Psoas muscle (tissue), 8 donors: ENCODE data around the gene RPL19. TPM values are rescaled to one million over a fixed set of nuclear protein-coding genes. Genes with fewer than 3 reads are reported as not detected.
A peak's percentile ranks its signal among the peaks of the same experiment; 100 is the strongest.

Source experiments
- ATAC-seq, 4 donors: fragments of 200-7000 bp; cut with Tn5 transposase; one replicate each; pipeline ENCODE4 v1.9.1; 2020; ENCODE audit warnings: moderate library complexity in 3 of 4, mild to moderate bottlenecking in 2 of 4
- DNase-seq, 2 donors: peaks; one replicate each; pipeline ENCODE4 v3.0.0-alpha.2; 2020
- H3K27ac ChIP-seq: fragments of 200-600 bp; one replicate; pipeline ENCODE4 v1.8.0; 2022
- H3K27me3 ChIP-seq, 3 donors: fragments of 200-600 bp in 1 of 3; one replicate each; pipeline versions ENCODE4 v1.6.1 to v1.8.0; 2013 to 2022; ENCODE audit warnings: low read length in 2 of 3, mild to moderate bottlenecking in 2 of 3, moderate library complexity in 1 of 3; ENCODE audit not compliant: insufficient read depth in 3 of 3
- H3K36me3 ChIP-seq, 2 donors: fragments of 200-600 bp in 1 of 2; one replicate each; pipeline versions ENCODE4 v1.6.1 to v1.8.0; 2013 to 2022; ENCODE audit warnings: low read depth in 1 of 2, mild to moderate bottlenecking in 1 of 2, moderate library complexity in 1 of 2; ENCODE audit not compliant: insufficient read depth in 1 of 2
- H3K4me1 ChIP-seq: fragments of 200-600 bp; one replicate; pipeline ENCODE4 v1.8.0; 2022
- H3K4me3 ChIP-seq: fragments of 200-600 bp; one replicate; pipeline ENCODE4 v1.8.0; 2022; ENCODE audit warnings: mild to moderate bottlenecking
- H3K9me3 ChIP-seq: fragments of 200-600 bp; one replicate; pipeline ENCODE4 v1.8.0; 2022
- WGBS, 3 donors: extraction: QIAGEN DNeasy Blood & Tissue Kit; methylation state at CpG; one replicate each; pipeline versions ENCODE4 v1.1.6 to v1.1.7; 2013; 5-methylcytosine and 5-hydroxymethylcytosine counted together
- intact Hi-C, 2 donors: fragments of 100-400 bp; cut with DNase I; formaldehyde crosslinking; loops; one replicate each; pipeline versions ENCODE4 v1.11.0 to v1.14.2; 2022
- polyA plus RNA-seq, 3 donors: library from polyadenylated mRNA; stranded (reverse); fragments of 200-250 nt; gene quantifications; one replicate each; pipeline ENCODE4 v1.2.3, GENCODE V29; 2013
- total RNA-seq, 4 donors: library from RNA; stranded (reverse); fragmentation: NEBNext Ultra II Directional in 2 of 4; extraction: Animal tissue kit (Norgen Biotek cat#: 25700) in 2 of 4; gene quantifications; one replicate each; pipeline versions ENCODE4 v1.2.1 to v1.2.4, GENCODE V29; 2021 to 2023
- TF ChIP-seq, protein P1 (sequence below): fragments of 200-600 bp; IDR thresholded peaks from one replicate; pipeline ENCODE4 v1.8.0; 2022; ENCODE audit warnings: antibody characterized with exemption
- donor health status: healthy with polysubstance abuse.
- donor health status: DM: no; HTN: no; CAD: no; lungs with moderate emphysema.
- donor health status: Bipolar disorder and iron deficiency.
- donor health status: healthy.
- donor health status: DM: yes; HTN: yes; CAD: no.
- donor health status: DM: no; HTN: no; CAD: no.
- donor health status: DM: no; HTN: no; CAD: no.
- donor health status: DM: yes; HTN: yes; CAD: no.

Gene RPL19
- total and polyA plus RNA-seq, 7 donors: 1,146 to 3,039 (median 1,520) TPM

DNA sequence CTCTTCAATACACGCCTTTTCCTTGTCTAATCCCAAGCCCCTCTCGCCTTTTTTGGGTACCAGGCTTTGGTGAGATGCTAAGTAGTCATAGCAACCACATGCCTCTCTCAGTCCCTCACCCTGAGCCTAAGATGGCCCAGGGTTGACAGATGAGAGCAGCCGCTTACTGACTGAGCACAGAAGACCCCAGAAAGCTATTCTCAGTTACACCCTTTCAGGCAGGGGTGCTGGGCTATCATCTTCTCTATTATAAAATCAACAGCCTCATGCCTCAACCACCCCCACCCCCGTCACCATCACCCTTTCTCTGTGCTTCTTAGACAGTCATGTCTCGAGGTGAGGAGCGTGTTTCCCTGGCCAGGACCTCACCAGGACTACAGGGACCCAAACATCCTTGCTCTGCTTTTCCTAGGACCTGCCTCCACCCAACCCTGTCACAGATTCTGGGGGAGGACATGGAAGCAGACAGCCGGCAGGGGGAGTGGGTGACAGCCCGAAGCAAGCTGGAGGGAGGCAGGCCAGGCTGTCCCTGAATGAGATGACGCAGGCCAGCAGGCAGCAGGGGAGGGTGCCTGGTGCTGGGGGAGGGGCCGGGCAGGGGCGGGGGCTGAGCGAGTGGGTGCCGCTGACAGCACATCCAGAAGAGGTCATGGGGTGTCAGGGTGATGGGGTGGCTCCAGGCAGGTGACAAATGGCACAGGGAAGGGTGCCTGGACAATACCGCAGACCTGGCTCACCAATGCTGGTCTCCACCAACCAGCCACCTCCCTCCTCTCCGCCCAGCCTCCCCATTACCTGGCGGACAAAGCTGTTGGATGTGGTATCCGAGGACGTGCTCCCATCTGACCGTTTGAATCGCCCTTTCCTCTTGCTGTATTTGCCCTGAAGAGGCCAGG lies 5.7 kb upstream of the RPL19 start:
- DNase-seq (peak; percentile 91 to 96), ATAC-seq (peak; percentile 62 to 71 (median 69))
- Histone ChIP-seq H3K27me3 (no peaks in the 10 kb centered on the region), H3K4me3 (peak overlapping the region; percentile 90), H3K27ac (peak overlapping the region; percentile 97), H3K9me3 (no peaks in the 10 kb centered on the region), H3K4me1 (peaks cover 32% of the 10 kb centered on the region), H3K36me3 (peaks cover 0 to 24% of the 10 kb centered on the region in 2 donors)
- intact Hi-C loops: no loop called here
- TF ChIP-seq, protein P1, sequence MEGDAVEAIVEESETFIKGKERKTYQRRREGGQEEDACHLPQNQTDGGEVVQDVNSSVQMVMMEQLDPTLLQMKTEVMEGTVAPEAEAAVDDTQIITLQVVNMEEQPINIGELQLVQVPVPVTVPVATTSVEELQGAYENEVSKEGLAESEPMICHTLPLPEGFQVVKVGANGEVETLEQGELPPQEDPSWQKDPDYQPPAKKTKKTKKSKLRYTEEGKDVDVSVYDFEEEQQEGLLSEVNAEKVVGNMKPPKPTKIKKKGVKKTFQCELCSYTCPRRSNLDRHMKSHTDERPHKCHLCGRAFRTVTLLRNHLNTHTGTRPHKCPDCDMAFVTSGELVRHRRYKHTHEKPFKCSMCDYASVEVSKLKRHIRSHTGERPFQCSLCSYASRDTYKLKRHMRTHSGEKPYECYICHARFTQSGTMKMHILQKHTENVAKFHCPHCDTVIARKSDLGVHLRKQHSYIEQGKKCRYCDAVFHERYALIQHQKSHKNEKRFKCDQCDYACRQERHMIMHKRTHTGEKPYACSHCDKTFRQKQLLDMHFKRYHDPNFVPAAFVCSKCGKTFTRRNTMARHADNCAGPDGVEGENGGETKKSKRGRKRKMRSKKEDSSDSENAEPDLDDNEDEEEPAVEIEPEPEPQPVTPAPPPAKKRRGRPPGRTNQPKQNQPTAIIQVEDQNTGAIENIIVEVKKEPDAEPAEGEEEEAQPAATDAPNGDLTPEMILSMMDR: peak; percentile 50
- 34 to 36% (median 34%) methylated on average over 19 to 20 of the region's 20 CpGs for WGBS, 3 donors

DNA sequence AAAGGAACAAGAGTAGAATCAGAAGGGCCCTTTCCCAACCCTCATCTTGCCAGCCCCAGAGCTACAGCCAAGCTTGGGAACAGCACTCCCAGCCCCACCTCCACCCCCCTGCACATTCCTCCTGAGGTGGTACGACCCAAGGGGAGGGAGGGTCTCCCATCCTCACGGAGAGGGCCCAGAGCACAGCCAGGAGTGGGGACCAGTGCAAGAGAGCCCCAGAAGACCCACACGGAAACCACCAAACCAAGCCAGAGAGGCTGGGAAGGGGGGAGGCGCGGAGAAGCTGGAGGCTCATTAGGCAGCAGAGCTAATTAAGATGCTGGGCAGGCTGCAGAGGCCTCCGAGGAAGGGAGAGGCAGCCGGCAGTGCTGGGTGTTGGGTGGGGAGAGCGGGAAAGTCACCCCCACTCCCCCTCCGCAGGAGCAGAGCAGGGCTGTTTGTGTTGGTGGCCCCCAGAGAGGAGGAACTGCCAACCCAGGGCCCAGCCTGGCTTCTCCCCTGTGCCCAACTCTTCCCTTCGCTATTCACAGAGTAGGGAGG lies 5.0 kb upstream of the RPL19 start:
- Histone ChIP-seq H3K4me3 (peak overlapping the region; percentile 90), H3K9me3 (no peaks in the 10 kb centered on the region), H3K27ac (peak overlapping the region; percentile 97), H3K27me3 (no peaks in the 10 kb centered on the region), H3K4me1 (peaks cover 32% of the 10 kb centered on the region), H3K36me3 (peaks cover 0 to 20% of the 10 kb centered on the region in 2 donors)
- intact Hi-C loops: no loop called here
- ATAC-seq (no peak), DNase-seq (no peak)
- TF ChIP-seq, protein P1: no peak
- WGBS, 3 donors: 57 to 74% (median 59%) methylated on average over 9 to 10 of the region's 10 CpGs

DNA sequence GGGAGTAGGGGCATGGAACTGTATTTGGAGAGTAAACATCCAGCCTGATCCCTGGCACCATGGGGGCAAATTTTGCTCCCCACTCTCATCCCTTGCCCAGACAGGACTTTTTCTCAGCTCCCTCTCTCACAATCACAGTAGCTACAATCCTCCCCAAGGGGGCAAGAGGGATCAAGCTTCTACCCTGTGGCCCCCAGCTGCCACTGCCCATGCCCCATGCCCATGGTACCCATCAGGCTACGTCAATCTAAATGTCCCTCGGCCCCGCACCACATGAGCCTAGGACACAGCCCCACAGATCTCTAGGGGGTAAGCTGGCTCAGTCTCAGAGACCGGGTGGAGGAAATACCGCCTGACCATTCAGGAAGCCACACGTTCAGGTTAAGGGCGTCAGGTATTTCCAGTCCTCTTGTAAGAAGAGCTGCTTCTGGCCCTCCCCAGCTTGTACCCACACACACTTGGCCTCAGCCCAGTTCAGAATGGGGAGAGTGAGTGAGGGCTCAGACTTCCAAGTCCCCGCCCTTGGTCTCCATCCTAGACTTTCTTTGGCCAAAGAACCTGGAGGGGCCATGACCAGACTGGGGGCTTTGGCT lies 4.4 kb upstream of the RPL19 start:
- peak in 1 of 2 donors; percentile 72 for DNase-seq
- Histone ChIP-seq H3K27me3 (no peaks in the 10 kb centered on the region), H3K27ac (peak overlapping the region; percentile 97), H3K4me3 (peak overlapping the region; percentile 90), H3K4me1 (peaks cover 32% of the 10 kb centered on the region), H3K36me3 (peaks cover 0 to 15% of the 10 kb centered on the region in 2 donors), H3K9me3 (no peaks in the 10 kb centered on the region)
- peak in 3 of 4 donors; percentile 3 to 13 (median 5) for ATAC-seq
- intact Hi-C loops: no loop called here
- TF ChIP-seq, protein P1: no peak
- WGBS, 3 donors: 22 to 54% (median 39%) methylated on average over 8 of the region's 8 CpGs

DNA sequence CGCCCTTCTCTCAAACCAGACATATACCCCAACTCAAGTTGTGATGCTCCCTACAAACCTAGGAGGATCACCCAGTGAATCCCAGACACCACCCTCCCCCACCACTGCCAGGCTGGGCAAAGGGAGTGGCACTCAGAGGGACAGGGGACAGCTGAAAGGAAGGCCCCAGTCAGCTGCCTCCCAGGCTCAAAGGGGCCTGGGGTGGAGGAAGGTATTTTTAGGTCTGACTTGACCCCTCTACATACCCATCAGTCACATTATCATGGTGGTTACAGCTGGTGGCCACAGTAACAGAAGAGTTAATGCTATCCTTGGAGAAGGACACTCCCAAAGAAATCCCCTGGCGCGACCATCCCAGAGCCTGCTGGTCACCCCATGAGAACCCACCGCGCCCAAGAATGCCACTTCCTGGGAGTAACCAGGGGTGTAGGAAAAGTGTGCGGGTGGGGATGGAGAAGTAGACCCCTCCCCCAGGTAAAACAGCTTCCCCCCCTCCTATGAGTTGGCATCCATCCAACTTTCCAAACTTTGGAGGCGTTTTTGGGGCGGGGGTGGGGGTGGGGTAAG lies 3.8 kb upstream of the RPL19 start:
- TF ChIP-seq, protein P1: no peak
- intact Hi-C loops: no loop called here
- WGBS, 3 donors: 13 to 30% (median 17%) methylated on average over 7 to 8 of the region's 8 CpGs
- Histone ChIP-seq H3K4me1 (peaks cover 37% of the 10 kb centered on the region), H3K27me3 (no peaks in the 10 kb centered on the region), H3K9me3 (no peaks in the 10 kb centered on the region), H3K4me3 (peak overlapping the region; percentile 90), H3K36me3 (peaks cover 0 to 16% of the 10 kb centered on the region in 2 donors), H3K27ac (peak overlapping the region; percentile 97)
- DNase-seq: peak; percentile 70 to 88
- ATAC-seq: peak; percentile 57 to 65 (median 60)
